Measurements from ENCODE around the gene PLCH2. TPM values are rescaled to one million over a fixed set of nuclear protein-coding genes. Genes with fewer than 3 reads are reported as not detected.

The PLCH2 gene
- total and polyA plus RNA-seq, 9 of the 15 experiments (the other 6 are each of a cell fraction or from before 2014, with no cell fraction given), result 0.16 TPM; not detected in 8

- TF ChIP-seq DEAF1 (CRISPR knock-in tag; IDR thresholded peaks at IDR 0.05) (0 out of 2 replicates have a peak, but pooled peaks have one; percentile 35), ZNF740 (CRISPR knock-in tag; IDR thresholded peaks at IDR 0.05) (no peak), ZNF740 (tag; IDR thresholded peaks at IDR 0.05) (no peak), ZNF431 (CRISPR knock-in tag; IDR thresholded peaks at IDR 0.05) (no peak), CTCF (IDR thresholded peaks at IDR 0.05 in 2 of 3, conservative IDR thresholded peaks at IDR 0.05 in 1 of 3; ENCODE audit: insufficient read depth in 2 of 3, low read depth in 1 of 3, low read length in 3 of 3) (peak; percentile 77 to 97 (median 90)), AFF1 (IDR thresholded peaks at IDR 0.05; ENCODE audit: low read depth in 1 of 2, partially characterized antibody in 2 of 2) (no peak), ARID2 (IDR thresholded peaks at IDR 0.05) (peak; percentile 28; the same call in 1 of the 2 replicates), RAD51 (IDR thresholded peaks at IDR 0.05; ENCODE audit: borderline replicate concordance, low read depth) (no peak), RAD21 (CRISPR knock-in tag; conservative IDR thresholded peaks at IDR 0.05 in 1 of 2, IDR thresholded peaks at IDR 0.05 in 1 of 2) (peak; percentile 77 to 83), STAG1 (CRISPR knock-in tag; IDR thresholded peaks at IDR 0.05; ENCODE audit: borderline replicate concordance) (peak; percentile 68; the same call in 1 of the 2 replicates), RB1 (IDR thresholded peaks at IDR 0.05; ENCODE audit: low read depth) (peak; percentile 18; the same call in 1 of the 2 replicates), MYC (IDR thresholded peaks at IDR 0.05; ENCODE audit: low read depth, low read length) (peak; percentile 32; the same call in 1 of the 2 replicates), MYC (CRISPR knock-in tag; IDR thresholded peaks at IDR 0.05; ENCODE audit: borderline replicate concordance, low read depth) (no peak), VEZF1 (CRISPR knock-in tag; IDR thresholded peaks at IDR 0.05) (no peak), SMC3 (conservative IDR thresholded peaks at IDR 0.05; ENCODE audit: insufficient read depth, low read depth, low read length) (peak; percentile 59)
Measured at GRCh38 chr1:2554621-2555387, 78.7 kb downstream of the PLCH2 start (continued).
